ENCODE measurements around the gene BMP6. TPM values are rescaled to one million over a fixed set of nuclear protein-coding genes. Genes with fewer than 3 reads are reported as not detected.
"Not testable (repeated sequence)": the region's sequence is repeated elsewhere in the genome, so short reads cannot be mapped to it uniquely, and the experiment has no call there.

The BMP6 gene
- total RNA-seq, 4 donors from 2014 or later = 0.57 to 2.9 (median 1.1) TPM

GRCh38 chr6:7891078-7891872 lies 165.4 kb downstream of the BMP6 start:
- DNase-seq = no peak
- Histone ChIP-seq H3K27me3 (no peaks in the 10 kb centered on the region), H3K4me3 (no peak overlapping the region), H3K9me3 (no peaks in the 10 kb centered on the region), H3K36me3 (peaks cover 36 to 100% (median 61%) of the 10 kb centered on the region in 3 donors), H3K27ac (no peak overlapping the region), H3K4me1 (peaks cover 0 to 5% (median 0%) of the 10 kb centered on the region in 3 donors)
- intact Hi-C loops (cut with DNase I) = no loop called here
- TF ChIP-seq POLR2A (IDR thresholded peaks at IDR 0.05) (no peak), CTCF (IDR thresholded peaks at IDR 0.05) (no peak)
- 80 to 89% methylated on average over 15 of the region's 15 CpGs for WGBS, 2 donors

GRCh38 chr6:7892367-7892766 lies 166.5 kb downstream of the BMP6 start:
- H3K36me3 ChIP-seq = peaks cover 36 to 100% (median 55%) of the 10 kb centered on the region in 3 donors
- H3K27me3 ChIP-seq; H3K4me3 ChIP-seq; H3K9me3 ChIP-seq; H3K27ac ChIP-seq; H3K4me1 ChIP-seq; intact Hi-C loops (cut with DNase I); DNase-seq: not testable (repeated sequence)
- whole genome bisulfite sequencing, 2 donors = 86 to 88% methylated on average over 4 of the region's 4 CpGs

- no peak overlapping the region for H3K27ac ChIP-seq
- no peaks in the 10 kb centered on the region for H3K27me3 ChIP-seq
- peaks cover 28 to 100% (median 48%) of the 10 kb centered on the region in 3 donors for H3K36me3 ChIP-seq
- no peaks in the 10 kb centered on the region for H3K9me3 ChIP-seq
- no peak for TF ChIP-seq CTCF (IDR thresholded peaks at IDR 0.05)
- no peak for TF ChIP-seq POLR2A (IDR thresholded peaks at IDR 0.05)
- peaks cover 0 to 5% (median 0%) of the 10 kb centered on the region in 3 donors for H3K4me1 ChIP-seq
- DNase-seq = no peak
- no peak overlapping the region for H3K4me3 ChIP-seq
- 94 to 100% methylated on average over 5 to 12 of the region's 12 CpGs for WGBS, 2 donors
- intact Hi-C loops (cut with DNase I) = no loop called here
These were observed 167.4 kb downstream of the BMP6 start for GRCh38 chr6:7893342-7893741.

- H3K4me1 ChIP-seq = peaks cover 0 to 5% (median 0%) of the 10 kb centered on the region in 3 donors
- DNase-seq = no peak
- 85% methylated on average over 13 of the region's 13 CpGs for WGBS, 2 donors
- no peaks in the 10 kb centered on the region for H3K27me3 ChIP-seq
- H3K27ac ChIP-seq = no peak overlapping the region
- TF ChIP-seq POLR2A (IDR thresholded peaks at IDR 0.05) = no peak
- no peak for TF ChIP-seq CTCF (IDR thresholded peaks at IDR 0.05)
- no peak overlapping the region for H3K4me3 ChIP-seq
- intact Hi-C loops (cut with DNase I) = no loop called here
- H3K9me3 ChIP-seq = no peaks in the 10 kb centered on the region
- peaks cover 27 to 100% (median 46%) of the 10 kb centered on the region in 3 donors for H3K36me3 ChIP-seq
These were observed 168.6 kb downstream of the BMP6 start for GRCh38 chr6:7894262-7895124.

GRCh38 chr6:7895125-7895423 lies 169.2 kb downstream of the BMP6 start:
- no peak for DNase-seq
- TF ChIP-seq CTCF (IDR thresholded peaks at IDR 0.05) (no peak), POLR2A (IDR thresholded peaks at IDR 0.05) (no peak)
- Histone ChIP-seq H3K27me3 (no peaks in the 10 kb centered on the region), H3K4me3 (no peak overlapping the region), H3K36me3 (peaks cover 27 to 100% (median 44%) of the 10 kb centered on the region in 3 donors), H3K27ac (no peak overlapping the region), H3K4me1 (peaks cover 0 to 5% (median 0%) of the 10 kb centered on the region in 3 donors), H3K9me3 (no peaks in the 10 kb centered on the region)
- 77 to 85% methylated on average over 4 to 5 of the region's 7 CpGs for WGBS, 2 donors
- intact Hi-C loops (cut with DNase I) = no loop called here

Measured in esophagus squamous epithelium (tissue), 5 donors.